ENCODE measurements around the gene STING1.
"Not testable (repeated sequence)": the region's sequence is repeated elsewhere in the genome, so short reads cannot be mapped to it uniquely, and the experiment has no call there.

Gene STING1

GRCh38 chr5:139482050-139482889 is at the start of gene STING1:
Gene STING1 (minus strand): TSS chr5:139482758. CDS start chr5:139481704, 1,054 bp downstream.
- DNase-seq: peak; percentile 89

DNA sequence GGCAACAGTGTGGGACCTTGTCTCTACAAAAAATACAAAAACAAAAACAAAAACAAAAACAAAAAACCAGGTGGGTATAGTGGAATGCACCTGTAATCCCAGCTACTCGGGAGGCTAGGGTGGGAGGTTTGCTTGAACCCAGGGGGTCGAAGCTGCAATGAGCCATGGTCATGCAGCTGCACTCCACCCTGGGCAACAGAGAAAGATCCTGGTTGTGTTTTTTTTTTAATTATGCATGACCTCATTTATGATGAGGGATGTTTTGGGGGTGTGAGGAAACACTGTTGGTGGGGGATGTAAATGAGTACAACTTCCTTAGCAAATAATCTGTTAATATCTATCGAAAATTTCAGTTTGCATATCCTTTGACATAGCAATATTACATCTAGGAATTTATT is 49.2 kb upstream of the STING1 start:
- no peak for DNase-seq

DNA sequence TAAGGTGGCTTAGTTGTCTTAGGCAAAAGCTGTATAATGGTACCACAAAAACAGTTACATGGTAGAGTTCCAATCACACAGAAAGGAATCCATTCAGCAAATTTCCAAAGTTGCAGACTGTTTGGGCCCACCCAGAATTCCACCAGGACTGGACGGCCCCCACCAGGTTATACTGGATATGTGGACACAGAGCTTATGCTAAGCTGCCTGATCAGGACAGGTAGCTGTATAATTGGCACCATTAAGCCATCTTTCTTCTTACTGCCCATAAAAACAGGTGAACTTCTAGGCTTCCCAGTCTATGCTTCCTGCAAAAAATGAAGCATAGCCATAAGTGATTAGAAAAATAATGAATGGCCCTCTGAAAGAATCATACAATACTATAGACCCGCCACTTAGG is 47.5 kb upstream of the STING1 start:
- not testable (repeated sequence) for DNase-seq

DNA sequence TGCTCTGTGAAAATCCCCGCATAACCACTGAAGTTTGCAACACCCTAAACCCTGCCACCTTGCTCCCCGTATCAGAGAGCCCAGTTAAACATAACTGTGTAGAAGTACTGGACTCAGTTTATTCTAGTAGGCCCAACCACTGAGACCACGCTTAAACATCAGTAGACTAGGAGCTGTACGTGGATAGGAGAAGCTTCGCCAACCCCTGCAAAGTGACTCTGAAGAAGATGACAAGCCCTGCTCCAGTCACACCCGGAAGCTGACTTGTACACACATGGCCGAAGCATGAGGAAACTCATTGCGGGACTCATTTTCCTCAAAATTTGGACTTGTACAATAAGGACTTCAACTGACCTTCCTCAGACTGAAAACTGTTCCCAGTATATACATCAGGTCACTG is 46.1 kb upstream of the STING1 start:
- not testable (repeated sequence) for DNase-seq

DNA sequence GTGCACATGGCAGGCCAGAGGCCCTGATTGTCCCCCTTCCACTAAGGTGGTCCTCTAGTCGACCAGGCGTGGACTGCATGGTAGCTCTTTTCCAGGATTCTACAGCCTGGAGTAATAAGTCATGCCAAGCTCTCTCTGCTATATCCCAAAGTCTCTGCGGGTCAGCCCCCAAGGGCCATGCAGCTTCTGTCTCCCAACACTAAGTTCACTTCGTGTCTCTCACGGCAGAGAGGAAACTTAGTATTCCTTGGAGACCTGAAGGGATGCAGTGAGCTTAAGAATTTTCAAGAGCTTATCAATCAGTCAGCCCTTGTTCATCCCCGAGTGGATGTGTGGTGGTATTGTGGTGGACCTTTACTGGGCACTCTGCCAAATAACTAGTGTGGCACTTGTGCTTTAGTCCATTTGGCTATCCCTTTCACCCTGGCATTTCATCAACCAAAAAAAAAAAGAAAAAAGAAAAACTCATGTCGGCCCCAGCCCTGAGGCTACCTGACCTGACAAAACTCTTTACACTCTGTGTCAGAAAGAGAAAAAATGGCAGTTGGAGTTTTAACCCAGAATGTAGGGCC is 45.4 kb upstream of the STING1 start:
- DNase-seq: not testable (repeated sequence)

DNA sequence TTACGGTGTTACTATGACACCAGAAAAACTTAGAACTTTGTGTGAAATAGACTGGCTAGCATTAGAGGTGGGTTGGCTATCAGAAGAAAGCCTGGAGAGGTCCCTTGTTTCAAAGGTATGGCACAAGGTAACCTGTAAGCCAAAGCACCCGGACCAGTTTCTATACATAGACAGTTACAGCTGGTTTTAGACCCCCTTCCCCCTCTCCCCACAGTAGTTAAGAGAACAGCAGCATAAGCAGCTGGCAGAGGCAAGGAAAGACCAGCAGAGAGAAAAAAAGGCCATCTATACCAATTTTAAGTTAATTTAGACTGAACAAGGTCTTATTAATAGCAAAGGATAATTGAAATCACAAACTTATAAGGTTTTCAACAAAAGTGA is 44.5 kb upstream of the STING1 start:
- not testable (repeated sequence) for DNase-seq

GRCh38 chr5:139526309-139527089 is 43.9 kb upstream of the STING1 start:
- not testable (repeated sequence) for DNase-seq

- DNase-seq: not testable (repeated sequence)
Observed at GRCh38 chr5:139525586-139526308, 43.2 kb upstream of the STING1 start.

DNA sequence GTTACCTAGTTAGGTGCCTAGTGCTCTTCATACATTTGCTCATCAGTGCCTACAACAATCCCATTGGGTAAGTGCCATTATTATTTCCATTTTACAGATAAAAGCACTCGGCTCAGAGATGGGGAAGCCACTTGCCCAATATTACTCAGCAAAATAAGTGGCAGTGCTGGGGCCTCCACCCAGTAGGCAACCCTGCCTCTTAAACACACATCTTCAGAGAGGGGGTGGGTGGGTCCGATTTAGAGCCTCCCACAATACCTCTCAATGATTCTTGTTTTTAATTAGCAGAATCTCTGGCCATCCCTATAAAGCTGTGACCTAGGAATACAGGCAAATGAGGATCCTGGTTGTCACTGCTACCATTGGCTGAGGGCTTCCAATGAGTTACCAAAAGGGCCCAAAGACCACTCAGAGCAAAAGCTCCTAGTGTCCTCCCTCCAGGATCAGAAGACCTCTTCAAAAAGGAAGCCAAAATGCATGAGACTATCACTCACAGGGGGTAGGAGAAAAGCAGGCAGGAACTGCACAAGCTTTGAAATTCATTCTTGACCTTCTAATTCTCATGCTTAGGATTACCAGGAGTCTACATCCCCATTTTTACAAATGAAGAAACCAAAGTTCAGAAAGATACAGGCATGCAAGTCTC is 42.5 kb upstream of the STING1 start:
- no peak for DNase-seq

GRCh38 chr5:139524446-139524845 is 41.9 kb upstream of the STING1 start:
- no peak for DNase-seq

DNA sequence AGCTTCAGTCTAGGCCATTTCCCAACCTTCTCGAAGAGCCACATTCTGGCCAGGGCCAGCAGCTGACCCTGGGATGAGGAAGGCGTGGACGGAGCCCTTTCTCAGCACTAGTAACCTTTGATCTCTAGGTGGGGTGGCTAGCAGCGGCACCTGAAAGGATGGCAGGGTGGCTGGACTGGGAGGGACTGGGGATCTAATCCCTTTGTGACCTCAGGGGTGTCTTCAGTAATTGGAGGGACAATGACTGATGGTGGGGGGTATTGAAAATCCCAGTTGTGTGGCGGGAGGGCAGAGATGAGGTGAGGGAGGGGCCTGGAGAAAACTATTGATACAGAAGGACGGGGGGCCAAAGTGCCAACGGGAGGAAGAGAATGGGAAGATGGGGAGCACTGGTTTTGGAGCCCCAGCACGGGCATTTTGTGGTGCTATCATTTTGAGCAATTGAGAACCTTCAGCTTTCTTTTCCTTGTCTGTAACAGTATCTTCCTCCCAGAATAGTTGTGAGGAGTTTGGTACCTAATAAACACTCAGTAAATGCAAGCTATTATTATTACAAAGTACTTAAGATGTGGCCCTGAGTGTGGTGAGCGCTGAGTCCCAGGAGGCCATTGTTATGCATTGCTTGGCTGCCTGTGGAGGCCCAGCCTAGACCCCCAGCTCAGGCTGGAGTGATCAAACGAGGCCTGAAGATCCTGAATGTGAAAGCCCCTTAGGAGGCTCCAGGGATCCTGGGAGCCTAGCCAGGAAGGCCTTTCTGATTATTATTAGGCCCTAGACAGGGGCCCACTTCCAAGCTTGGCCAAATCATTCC is 41.3 kb upstream of the STING1 start:
- no peak for DNase-seq

DNA sequence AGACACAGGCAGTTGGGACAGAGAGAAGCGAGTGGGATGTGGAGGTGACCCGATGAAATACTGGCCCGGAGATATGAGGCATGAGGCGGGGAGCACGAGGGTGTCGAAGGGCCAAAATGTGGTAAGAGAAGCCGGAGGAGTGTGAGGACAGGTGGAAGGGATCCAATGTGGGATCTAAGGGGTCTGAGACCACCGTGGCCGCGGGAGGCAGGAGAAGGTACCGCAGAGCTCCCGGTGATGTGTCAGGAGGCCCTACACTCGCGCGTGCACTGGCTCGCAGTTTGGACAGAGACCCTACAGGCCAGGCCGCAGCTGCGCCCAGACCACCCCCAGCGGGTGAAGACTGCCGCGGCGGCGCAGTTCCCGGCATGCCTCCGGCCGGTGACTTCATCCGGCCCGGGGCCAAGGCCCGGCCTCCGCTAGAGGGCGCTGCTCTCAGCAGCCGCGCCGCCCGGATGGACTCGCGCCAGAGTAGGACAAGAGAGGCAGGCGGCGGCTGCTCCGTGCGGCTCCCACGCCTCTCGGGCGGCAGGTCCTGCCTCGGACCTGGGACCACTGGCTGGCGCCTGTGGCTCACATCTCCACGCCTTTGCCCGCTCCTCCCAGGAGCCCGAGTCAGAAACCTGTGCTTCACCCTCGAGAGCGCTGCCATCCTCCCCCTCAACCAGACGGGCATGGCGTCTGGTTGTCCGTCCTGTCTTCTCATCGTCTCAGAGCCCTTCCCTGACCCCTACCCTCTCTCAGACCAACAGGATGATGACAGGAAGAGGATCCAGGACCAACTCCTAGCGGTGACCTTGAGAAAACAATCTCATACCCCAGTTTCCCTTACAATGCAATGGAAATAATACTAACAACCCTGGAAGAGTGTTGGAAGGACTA is 35.4 kb upstream of the STING1 start:
- peak; percentile 51 for DNase-seq

DNA sequence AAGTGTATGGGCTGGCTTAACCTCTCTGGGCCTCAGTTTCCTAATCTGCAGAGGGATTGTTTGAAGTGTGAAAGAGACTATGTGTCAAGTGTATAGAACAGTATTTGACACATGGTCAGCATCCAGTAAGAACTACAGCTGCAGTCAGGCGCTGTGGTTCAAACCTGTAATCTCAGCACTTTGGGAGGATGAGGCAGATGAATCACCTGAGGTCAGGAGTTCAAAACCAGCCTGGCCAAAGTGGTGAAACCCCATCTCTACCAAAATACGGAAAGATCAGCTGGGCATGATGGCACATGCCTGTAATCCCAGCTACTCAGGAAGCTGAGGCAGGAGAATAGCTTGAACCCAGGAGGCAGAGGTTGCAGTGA is 31.9 kb upstream of the STING1 start:
- no peak for DNase-seq

DNA sequence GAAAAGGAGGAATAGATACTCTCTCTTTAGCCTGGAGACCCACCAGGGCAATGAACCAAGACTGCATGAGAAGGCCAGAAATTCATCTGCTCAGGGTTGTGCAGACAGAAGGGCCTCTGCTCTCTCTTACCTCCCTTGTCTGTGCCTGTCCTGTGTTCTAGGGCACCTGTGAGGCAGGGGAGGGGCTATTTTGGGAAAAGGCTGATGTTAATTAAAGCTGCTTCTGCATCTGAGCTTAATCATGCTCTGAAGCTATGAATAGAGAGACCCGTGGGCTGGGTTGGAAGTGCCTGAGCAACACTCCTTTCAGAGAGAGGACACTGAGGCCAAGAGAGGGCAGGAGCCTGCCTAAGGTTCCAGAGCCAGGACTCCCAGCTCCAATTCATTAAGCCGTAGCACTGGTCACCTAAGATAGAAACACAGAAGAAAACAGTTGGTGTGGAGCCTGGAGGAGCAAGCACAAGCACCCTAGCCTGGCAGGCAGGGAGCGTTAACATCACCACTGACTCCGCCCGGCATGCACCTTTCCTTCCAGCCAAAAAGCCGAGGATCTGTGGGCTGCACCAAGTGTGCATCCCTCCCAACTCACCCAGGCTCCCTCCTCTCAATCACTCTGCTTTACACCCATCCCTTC is 31.4 kb upstream of the STING1 start:
- no peak for DNase-seq

GRCh38 chr5:139513434-139513833 is 30.9 kb upstream of the STING1 start:
- peak; percentile 64 for DNase-seq

GRCh38 chr5:139512786-139513390 is 30.3 kb upstream of the STING1 start:
- DNase-seq: no peak

DNA sequence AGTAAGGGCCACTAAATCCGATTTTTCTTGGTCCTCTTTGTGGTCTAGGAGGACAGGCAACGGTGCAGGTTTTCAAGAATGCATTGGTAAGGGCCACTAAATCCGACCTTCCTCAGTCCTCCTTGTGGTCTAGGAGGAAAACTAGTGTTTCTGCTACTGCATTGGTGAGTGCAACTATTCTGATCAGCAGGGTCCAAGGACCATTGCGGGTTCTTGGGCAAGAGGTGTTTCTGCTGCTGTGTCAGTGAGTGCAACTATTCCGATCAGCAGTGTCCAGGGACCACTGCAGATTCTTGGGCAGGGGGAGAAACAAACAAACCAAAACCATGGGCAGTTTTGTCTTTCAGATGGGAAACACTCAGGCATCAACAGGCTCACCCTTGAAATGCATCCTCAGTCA is 22.2 kb upstream of the STING1 start:
- not testable (repeated sequence) for DNase-seq

DNA sequence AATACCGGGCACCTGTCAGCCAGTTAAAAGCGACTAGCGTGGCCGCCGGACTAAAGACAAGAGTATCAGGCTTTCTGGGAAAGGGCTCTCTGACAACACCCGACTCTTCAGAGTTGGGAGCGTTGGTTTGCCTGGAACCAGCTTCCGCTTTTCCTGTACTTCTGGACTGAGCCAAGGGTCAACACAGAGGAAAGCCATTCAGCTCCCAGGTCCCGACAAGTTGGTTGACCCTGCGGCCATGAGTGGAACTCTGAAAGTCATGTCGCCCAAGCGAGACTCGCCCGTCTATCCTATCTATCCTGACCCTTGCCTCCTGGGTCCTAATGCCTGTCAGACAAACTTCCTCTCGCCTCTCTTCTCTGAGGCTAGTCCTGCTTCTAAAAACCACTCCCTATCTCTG is 21.3 kb upstream of the STING1 start:
- not testable (repeated sequence) for DNase-seq

DNA sequence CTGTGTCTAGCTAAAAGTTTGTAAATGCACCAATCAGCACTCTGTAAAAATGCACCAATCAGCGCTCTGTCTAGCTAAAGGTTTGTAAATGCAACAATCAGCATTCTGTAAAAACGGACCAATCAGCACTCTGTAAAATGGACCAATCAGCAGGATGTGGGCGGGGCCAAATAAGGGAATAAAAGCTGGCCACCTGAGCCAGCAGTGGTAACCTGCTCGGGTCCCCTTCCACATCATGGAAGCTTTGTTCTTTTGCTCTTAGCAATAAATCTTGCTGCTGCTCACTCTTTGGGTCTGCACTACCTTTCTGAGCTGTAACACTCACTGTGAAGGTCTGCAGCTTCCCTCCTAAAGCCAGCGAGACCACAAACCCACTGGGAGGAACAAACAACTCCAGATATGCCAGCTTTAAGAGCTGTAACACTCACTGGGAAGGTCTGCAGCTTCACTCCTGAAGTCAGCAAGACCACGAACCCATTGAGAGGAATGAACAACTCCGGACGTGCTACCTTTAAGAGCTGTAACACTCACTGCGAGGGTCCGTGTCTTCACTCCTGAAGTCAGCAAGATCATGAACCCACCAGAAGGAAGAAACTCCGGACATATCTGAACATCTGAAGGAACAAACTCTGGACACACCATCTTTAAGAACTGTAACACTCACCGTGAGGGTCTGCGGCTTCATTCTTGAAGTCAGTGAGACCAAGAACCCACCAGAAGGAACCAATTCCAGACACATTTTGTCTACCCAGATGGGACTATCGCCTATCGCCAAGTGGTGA is 20.7 kb upstream of the STING1 start:
- DNase-seq: not testable (repeated sequence)
